ENCODE data around the gene SNUPN.

DNA sequence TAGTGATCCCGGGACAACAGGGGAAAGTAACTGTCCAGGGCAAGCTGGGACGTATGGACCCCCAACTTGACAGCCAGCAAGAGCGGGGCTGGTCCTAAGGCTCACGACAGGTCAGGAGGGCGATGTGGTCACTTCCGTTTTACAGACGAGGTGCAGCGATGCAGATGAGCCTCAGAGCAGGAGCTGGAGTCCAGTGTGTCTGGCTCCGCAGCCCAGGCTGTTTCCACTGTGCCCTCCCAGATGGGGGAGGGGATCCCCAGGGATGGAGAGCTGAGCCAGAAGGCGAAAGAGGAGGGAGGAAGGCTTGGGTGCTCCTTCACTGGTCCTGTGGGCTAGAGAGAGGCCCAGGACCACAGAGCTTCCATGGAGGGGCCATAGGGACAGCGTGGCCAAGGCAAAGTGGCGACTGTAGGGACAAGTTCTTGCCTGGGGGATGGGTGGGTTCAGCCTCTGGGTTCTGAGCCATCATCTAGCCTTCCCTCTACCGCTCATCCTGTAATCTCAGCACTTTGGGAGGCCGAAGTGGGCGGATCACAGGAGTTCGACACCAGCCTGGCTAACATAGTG lies 27.9 kb upstream of the SNUPN start:
- no peak for TF ChIP-seq POLR2A (IDR thresholded peaks at IDR 0.05)
- no peak for TF ChIP-seq CTCF (IDR thresholded peaks at IDR 0.05)
